GM12878 (cell line): ENCODE measurements around the gene CHCHD6. TPM values are rescaled to one million over a fixed set of nuclear protein-coding genes. Genes with fewer than 3 reads are reported as not detected.

Source experiments
- ATAC-seq: fragments of 200-7000 bp; cut with Tn5 transposase; 3 replicates; pipeline ENCODE4 v1.9.1; 2020; ENCODE audit warnings: mild to moderate bottlenecking, moderate library complexity
- BruUV-seq: library from RNA; stranded (reverse); fragments of 400-500 nt; replicated peaks from 2 replicates; lab custom pipeline; 2021; lab: Mats Ljungman, UMichigan
- CTCF ChIA-PET: fragments of 300-600 bp; sonication (Branson Sonifier 250); formaldehyde crosslinking; extraction: SDS; loops from one replicate; lab custom pipeline; 2021; ENCODE audit warnings: inconsistent platforms; lab: Yijun Ruan, JAX
- POLR2A ChIA-PET: fragments of 350-600 bp; formaldehyde crosslinking; extraction: SDS; loops from one replicate; lab custom pipeline; 2021; ENCODE audit warnings: inconsistent platforms; lab: Charles Lee
- RAD21 ChIA-PET: fragments of 300-600 bp; sonication (Branson Sonifier 250); formaldehyde crosslinking; loops from one replicate; lab custom pipeline; 2023; ENCODE audit warnings: antibody characterized with exemption; ENCODE audit not compliant: unreplicated experiment; lab: Charles Lee
- SMC1A ChIA-PET: fragments of 300-600 bp; sonication (Branson Sonifier 250); formaldehyde crosslinking; loops from one replicate; lab custom pipeline; 2023; ENCODE audit not compliant: unreplicated experiment, uncharacterized antibody; lab: Charles Lee
- DNase-seq: peaks from one replicate; pipeline ENCODE4 v3.0.0-alpha.2; 2011; ENCODE audit warnings: low read depth, low spot score
- FAIRE-seq: peaks from 3 replicates; lab custom pipeline; 2011; peaks lifted over from hg19 to GRCh38; lab: Jason Lieb, UNC
- H2AFZ ChIP-seq: 2 replicates; pipeline ENCODE4 v1.6.0; 2011; ENCODE audit warnings: low read depth, low read length, control low read depth; ENCODE audit not compliant: control insufficient read depth
- H3K27ac ChIP-seq: 2 replicates; pipeline ENCODE4 v1.5.1; 2011; ENCODE audit warnings: control low read depth; ENCODE audit not compliant: control insufficient read depth, insufficient read depth
- H3K27me3 ChIP-seq, 2 experiments: replicated peaks in 1 of 2; 2 replicates each; pipeline versions ENCODE4 v1.6.0 to v1.6.1; 2011; ENCODE audit warnings: low read length in 1 of 2; ENCODE audit not compliant: control insufficient read depth in 2 of 2, insufficient read depth in 2 of 2
- H3K36me3 ChIP-seq, 2 experiments: 2 replicates each; pipeline ENCODE4 v1.5.1; 2011; ENCODE audit warnings: low read length in 1 of 2; ENCODE audit not compliant: control insufficient read depth in 2 of 2, insufficient read depth in 2 of 2
- H3K4me1 ChIP-seq: 2 replicates; pipeline ENCODE4 v1.6.1; 2011; ENCODE audit warnings: mild to moderate bottlenecking, low read length, moderate library complexity, mixed read lengths; ENCODE audit not compliant: control insufficient read depth, insufficient read depth
- H3K4me2 ChIP-seq: 2 replicates; pipeline ENCODE4 v1.6.0; 2011; ENCODE audit warnings: control low read depth; ENCODE audit not compliant: control insufficient read depth, insufficient read depth
- H3K4me3 ChIP-seq: fragments of 200-600 bp; sonication (generic); 2 replicates; pipeline ENCODE4 v1.5.1; 2016
- H3K79me2 ChIP-seq: 2 replicates; pipeline ENCODE4 v1.6.0; 2011; ENCODE audit warnings: low read length; ENCODE audit not compliant: control insufficient read depth, insufficient read depth
- H3K9ac ChIP-seq: 2 replicates; pipeline ENCODE4 v1.8.0; 2011; ENCODE audit warnings: low read length, control low read depth, mixed read lengths; ENCODE audit not compliant: control insufficient read depth, insufficient read depth
- H3K9me3 ChIP-seq: replicated peaks from 3 replicates; pipeline ENCODE4 v1.5.1; 2011; ENCODE audit warnings: mild to moderate bottlenecking, low read length; ENCODE audit not compliant: control insufficient read depth, insufficient read depth
- H4K20me1 ChIP-seq: 2 replicates; pipeline ENCODE4 v1.6.0; 2011; ENCODE audit not compliant: control insufficient read depth, insufficient read depth
- NFXL1 ChIP-seq: fragments of 450-650 bp; IDR thresholded peaks from 2 replicates; pipeline ENCODE4 v1.6.1; 2017; ENCODE audit warnings: antibody characterized with exemption, mild to moderate bottlenecking, borderline replicate concordance
- WGBS: methylation state at CpG from one replicate; pipeline ENCODE4 v1.1.6; 2016; ENCODE audit warnings: low lambda C conversion rate; ENCODE audit not compliant: insufficient replicate concordance, insufficient coverage; ENCODE audit errors: missing lambda C conversion rate; 5-methylcytosine and 5-hydroxymethylcytosine counted together
- in situ Hi-C: fragments of 300-500 bp; cut with MboI; formaldehyde crosslinking; loops from 9 replicates; pipeline ENCODE4 v1.14.3; 2018; ENCODE audit warnings: mixed read lengths
- intact Hi-C: fragments of 100-400 bp; cut with micrococcal nuclease; formaldehyde crosslinking; loops from one replicate; pipeline ENCODE4 v1.14.2; 2022; ENCODE audit not compliant: unreplicated experiment
- polyA plus RNA-seq, 11 experiments: library from polyadenylated mRNA; depleted of rRNA in 4 of 11; unstranded in 6 of 11; stranded (reverse) in 5 of 11; fragments of >200 nt; fragmentation: Nextera tagmentation in 4 of 11; fragmentation: Illumina TruSeq in 1 of 11; extraction: Ambion mirVana in 4 of 11; extraction: Trizol in 1 of 11; gene quantifications; 1 replicate in 1 of 11; 2 replicates in 10 of 11; pipeline versions ENCODE4 v1.2.1 to v1.2.3, GENCODE V29; 2011 to 2016; ENCODE audit warnings: inconsistent platforms in 2 of 11, missing spikeins in 2 of 11, low read depth in 1 of 11
- total RNA-seq, 4 experiments: library from RNA; depleted of rRNA in 3 of 4; stranded (reverse); fragments of >200 nt in 3 of 4; fragmentation: Illumina TruSeq in 1 of 4; extraction: Trizol in 1 of 4; gene quantifications; 2 replicates each; pipeline versions ENCODE4 v1.2.1 to v1.2.3, GENCODE V29; 2013 to 2021
- TF ChIP-seq, protein P1 (sequence below): fragments of 450-650 bp; IDR thresholded peaks from 2 replicates; pipeline ENCODE4 v1.6.1; 2017; ENCODE audit warnings: mild to moderate bottlenecking, moderate library complexity

The CHCHD6 gene
- total and polyA plus RNA-seq, 10 of the 15 experiments (the other 5 are each of a cell fraction or from before 2014, with no cell fraction given) = 2.7 to 16.7 (median 12.3) TPM

DNA sequence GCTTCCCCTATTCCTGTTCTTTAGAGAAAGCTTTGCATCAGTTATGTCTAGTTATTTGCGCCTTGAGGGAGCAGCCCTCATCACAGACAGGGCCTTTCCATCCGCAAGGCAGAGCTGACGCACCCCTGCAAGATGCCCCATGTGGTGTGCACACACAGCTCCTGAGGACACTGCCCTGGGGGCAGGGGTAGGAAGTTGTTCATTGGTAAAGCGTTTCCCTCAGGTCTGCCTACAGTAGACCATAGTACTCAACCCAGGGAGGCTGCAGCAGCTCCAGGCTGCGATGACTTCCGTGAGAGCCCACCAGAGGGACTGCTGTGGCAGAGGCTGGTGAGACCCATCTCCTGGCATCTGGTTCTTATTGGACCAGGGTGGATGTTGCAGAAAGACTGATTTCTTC lies 223.8 kb downstream of the CHCHD6 start:
- DNase-seq (no peak), FAIRE-seq (no peak), ATAC-seq (no peak)
- in situ Hi-C loops = no loop called here
- intact Hi-C loops = no loop called here
- Histone ChIP-seq H3K4me1 (no peaks in the 10 kb centered on the region), H3K9me3 (no peaks in the 10 kb centered on the region), H3K4me3 (no peak overlapping the region), H3K36me3 (no peaks in the 10 kb centered on the region), H3K27ac (no peak overlapping the region), H3K4me2 (no peak overlapping the region), H4K20me1 (no peaks in the 10 kb centered on the region), H3K27me3 (no peaks in the 10 kb centered on the region), H3K79me2 (no peaks in the 10 kb centered on the region), H3K9ac (no peak overlapping the region), H2AFZ (no peak overlapping the region)
- CTCF ChIA-PET = interaction anchor here (1.2 kb wide), 1 partner anchor 452 kb away, joined by 3 read pairs; no protein-coding TSS in a partner anchor
- RAD21 ChIA-PET = interaction anchor here (0.6 kb wide), 1 partner anchor 63 kb away, joined by 3 read pairs; no protein-coding TSS in a partner anchor
- 84% methylated on average over 6 of the region's 6 CpGs for WGBS
- no TSS peak for BruUV-seq
- SMC1A ChIA-PET = interaction anchor here (0.9 kb wide), 1 partner anchor 10 kb away, joined by 3 read pairs; no protein-coding TSS in a partner anchor
- POLR2A ChIA-PET = no interaction called here
- TF ChIP-seq NFXL1 = no peak
- TF ChIP-seq, protein P1, sequence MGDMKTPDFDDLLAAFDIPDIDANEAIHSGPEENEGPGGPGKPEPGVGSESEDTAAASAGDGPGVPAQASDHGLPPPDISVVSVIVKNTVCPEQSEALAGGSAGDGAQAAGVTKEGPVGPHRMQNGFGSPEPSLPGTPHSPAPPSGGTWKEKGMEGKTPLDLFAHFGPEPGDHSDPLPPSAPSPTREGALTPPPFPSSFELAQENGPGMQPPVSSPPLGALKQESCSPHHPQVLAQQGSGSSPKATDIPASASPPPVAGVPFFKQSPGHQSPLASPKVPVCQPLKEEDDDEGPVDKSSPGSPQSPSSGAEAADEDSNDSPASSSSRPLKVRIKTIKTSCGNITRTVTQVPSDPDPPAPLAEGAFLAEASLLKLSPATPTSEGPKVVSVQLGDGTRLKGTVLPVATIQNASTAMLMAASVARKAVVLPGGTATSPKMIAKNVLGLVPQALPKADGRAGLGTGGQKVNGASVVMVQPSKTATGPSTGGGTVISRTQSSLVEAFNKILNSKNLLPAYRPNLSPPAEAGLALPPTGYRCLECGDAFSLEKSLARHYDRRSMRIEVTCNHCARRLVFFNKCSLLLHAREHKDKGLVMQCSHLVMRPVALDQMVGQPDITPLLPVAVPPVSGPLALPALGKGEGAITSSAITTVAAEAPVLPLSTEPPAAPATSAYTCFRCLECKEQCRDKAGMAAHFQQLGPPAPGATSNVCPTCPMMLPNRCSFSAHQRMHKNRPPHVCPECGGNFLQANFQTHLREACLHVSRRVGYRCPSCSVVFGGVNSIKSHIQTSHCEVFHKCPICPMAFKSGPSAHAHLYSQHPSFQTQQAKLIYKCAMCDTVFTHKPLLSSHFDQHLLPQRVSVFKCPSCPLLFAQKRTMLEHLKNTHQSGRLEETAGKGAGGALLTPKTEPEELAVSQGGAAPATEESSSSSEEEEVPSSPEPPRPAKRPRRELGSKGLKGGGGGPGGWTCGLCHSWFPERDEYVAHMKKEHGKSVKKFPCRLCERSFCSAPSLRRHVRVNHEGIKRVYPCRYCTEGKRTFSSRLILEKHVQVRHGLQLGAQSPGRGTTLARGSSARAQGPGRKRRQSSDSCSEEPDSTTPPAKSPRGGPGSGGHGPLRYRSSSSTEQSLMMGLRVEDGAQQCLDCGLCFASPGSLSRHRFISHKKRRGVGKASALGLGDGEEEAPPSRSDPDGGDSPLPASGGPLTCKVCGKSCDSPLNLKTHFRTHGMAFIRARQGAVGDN = no peak
